Activated CD4-positive, alpha-beta T cell treated with anti-CD3 and anti-CD28 coated beads, Interleukin-2, amount 10 ng/mL, durations not matched to agents 7 days and 5 days (primary cell): ENCODE measurements around the gene MRPS5. TPM values are rescaled to one million over a fixed set of nuclear protein-coding genes. Genes with fewer than 3 reads are reported as not detected.
A peak's percentile ranks its signal among the peaks of the same experiment; 100 is the strongest.

Experiments
- CTCF ChIA-PET: fragments of 350-600 bp; sonication (Branson Sonifier 250); formaldehyde crosslinking; loops from one replicate; lab custom pipeline; 2021; ENCODE audit warnings: antibody characterized with exemption; lab: Charles Lee
- POLR2A ChIA-PET: fragments of 350-600 bp; sonication (Branson Sonifier 250); formaldehyde crosslinking; loops from one replicate; lab custom pipeline; 2021; ENCODE audit warnings: antibody characterized with exemption; lab: Charles Lee
- DNase-seq: peaks from one replicate; pipeline ENCODE4 v3.0.0-alpha.2; 2020
- H3K27ac Mint-ChIP-seq: one replicate; pipeline ENCODE4 v1.8.0; 2021; ENCODE audit warnings: mild to moderate bottlenecking, moderate library complexity, mixed read lengths
- H3K27me3 Mint-ChIP-seq: one replicate; pipeline ENCODE4 v1.8.0; 2021; ENCODE audit warnings: mixed read lengths
- H3K36me3 Mint-ChIP-seq: one replicate; pipeline ENCODE4 v1.8.0; 2021; ENCODE audit warnings: low read depth, mixed read lengths
- H3K4me1 Mint-ChIP-seq: one replicate; pipeline ENCODE4 v1.8.0; 2021; ENCODE audit warnings: mixed read lengths
- H3K4me3 Mint-ChIP-seq: one replicate; pipeline ENCODE4 v1.8.0; 2021; ENCODE audit warnings: mild to moderate bottlenecking, moderate library complexity, mixed read lengths
- H3K9me3 Mint-ChIP-seq: one replicate; pipeline ENCODE4 v1.8.0; 2021; ENCODE audit warnings: mixed read lengths
- total RNA-seq, 2 experiments: library from RNA; stranded (reverse); gene quantifications; one replicate each; pipeline ENCODE4 v1.2.3, GENCODE V29; 2021

The MRPS5 gene
- 10 to 100 TPM; 70.3 to 71.7 TPM for total RNA-seq

GRCh38 chr2:95121407-95122196 is at the start of gene MRPS5:
TSS of gene MRPS5 (minus strand) at chr2:95121808. CDS start at chr2:95121791, 17 bp downstream.
- H3K4me1 Mint-ChIP-seq: peaks cover 40% of the 10 kb centered on the region
- H3K36me3 Mint-ChIP-seq: peaks cover 22% of the 10 kb centered on the region
- CTCF ChIA-PET: interaction anchor here (0.9 to 4.6 kb wide), 12 partner anchors 13 to 111 kb away, joined by 3 to 19 read pairs (median 4); partner anchors contain the start of genes ZNF2 and ZNF514
- H3K9me3 Mint-ChIP-seq: peaks cover 2% of the 10 kb centered on the region
- DNase-seq: peak; percentile 85
- peak within 1 kb of the TSS; percentile 96 for H3K27ac Mint-ChIP-seq
- POLR2A ChIA-PET: no interaction called here
- no peaks in the 10 kb centered on the region for H3K27me3 Mint-ChIP-seq
- H3K4me3 Mint-ChIP-seq: peak within 1 kb of the TSS; percentile 87

GRCh38 chr2:95166065-95166763 is 44.6 kb upstream of the MRPS5 start:
- peaks cover 39% of the 10 kb centered on the region for H3K4me1 Mint-ChIP-seq
- ChIA-PET POLR2A (no interaction called here), CTCF (interaction anchor here (0.8 to 2.2 kb wide), 4 partner anchors 8 to 142 kb away, joined by 3 to 9 read pairs (median 6); no protein-coding TSS in a partner anchor)
- peak overlapping the region; percentile 96 for H3K27ac Mint-ChIP-seq
- H3K9me3 Mint-ChIP-seq: peaks cover 4% of the 10 kb centered on the region
- peak overlapping the region; percentile 100 for H3K4me3 Mint-ChIP-seq
- DNase-seq: no peak
- H3K36me3 Mint-ChIP-seq: peaks cover 17% of the 10 kb centered on the region
- no peaks in the 10 kb centered on the region for H3K27me3 Mint-ChIP-seq

- DNase-seq: peak; percentile 98
- Mint-ChIP-seq H3K27ac (peak within 1 kb of the TSS; percentile 96), H3K4me1 (peaks cover 43% of the 10 kb centered on the region), H3K4me3 (peak within 1 kb of the TSS; percentile 100), H3K36me3 (peaks cover 17% of the 10 kb centered on the region), H3K27me3 (no peaks in the 10 kb centered on the region), H3K9me3 (peaks cover 6% of the 10 kb centered on the region)
- ChIA-PET CTCF (interaction anchor here (1.1 to 2.2 kb wide), 5 partner anchors 9 to 143 kb away, joined by 4 to 9 read pairs (median 5); partner anchors contain the start of gene MRPS5), POLR2A (no interaction called here)
These were observed 43.9 kb upstream of the MRPS5 start, which contains the start of gene ZNF2 for GRCh38 chr2:95165371-95166064. TSS of gene ZNF2 (plus strand) at chr2:95165809. CDS start at chr2:95176227, 10,418 bp downstream.

GRCh38 chr2:95165030-95165370 is 43.4 kb upstream of the MRPS5 start:
- POLR2A ChIA-PET: no interaction called here
- DNase-seq: no peak
- Mint-ChIP-seq H3K27me3 (no peaks in the 10 kb centered on the region), H3K36me3 (peaks cover 17% of the 10 kb centered on the region), H3K27ac (peak overlapping the region; percentile 96), H3K9me3 (peaks cover 6% of the 10 kb centered on the region), H3K4me3 (peak overlapping the region; percentile 100), H3K4me1 (peaks cover 48% of the 10 kb centered on the region)
- CTCF ChIA-PET: interaction anchor here (1.1 to 2.2 kb wide), 5 partner anchors 10 to 142 kb away, joined by 4 to 9 read pairs (median 5); partner anchors contain the start of gene MRPS5

- peak; percentile 74 for DNase-seq
- ChIA-PET POLR2A (no interaction called here), CTCF (interaction anchor here (0.6 to 1.0 kb wide), 5 partner anchors 7 to 137 kb away, joined by 3 to 5 read pairs (median 3); partner anchors contain the start of gene MRPS5)
- H3K36me3 Mint-ChIP-seq: peaks cover 25% of the 10 kb centered on the region
- peak within 1 kb of the TSS; percentile 82 for H3K4me3 Mint-ChIP-seq
- peaks cover 17% of the 10 kb centered on the region for H3K9me3 Mint-ChIP-seq
- peaks cover 28% of the 10 kb centered on the region for H3K4me1 Mint-ChIP-seq
- H3K27me3 Mint-ChIP-seq: no peaks in the 10 kb centered on the region
- peak within 1 kb of the TSS; percentile 88 for H3K27ac Mint-ChIP-seq
These were observed 38.3 kb upstream of the MRPS5 start, which contains the start of gene ZNF514 for GRCh38 chr2:95159690-95160449. TSS of gene ZNF514 (minus strand) at chr2:95159848. CDS start at chr2:95153253, 6,595 bp downstream.

GRCh38 chr2:95158891-95159619 is 37.4 kb upstream of the MRPS5 start:
- CTCF ChIA-PET: interaction anchor here (0.5 to 1.0 kb wide), 8 partner anchors 8 to 1481 kb away, joined by 3 to 5 read pairs (median 3); partner anchors contain the start of gene MRPS5
- H3K4me3 Mint-ChIP-seq: peak overlapping the region; percentile 73
- peaks cover 22% of the 10 kb centered on the region for H3K4me1 Mint-ChIP-seq
- H3K36me3 Mint-ChIP-seq: peaks cover 30% of the 10 kb centered on the region
- H3K9me3 Mint-ChIP-seq: peaks cover 19% of the 10 kb centered on the region
- H3K27me3 Mint-ChIP-seq: no peaks in the 10 kb centered on the region
- POLR2A ChIA-PET: no interaction called here
- no peak for DNase-seq
- peak overlapping the region; percentile 82 for H3K27ac Mint-ChIP-seq

- ChIA-PET CTCF (interaction anchor here (1.0 to 1.2 kb wide), 3 partner anchors 10 to 82 kb away, joined by 3 to 4 read pairs (median 3); partner anchors contain the start of gene MRPS5), POLR2A (no interaction called here)
- peaks cover 15% of the 10 kb centered on the region for H3K4me1 Mint-ChIP-seq
- peaks cover 21% of the 10 kb centered on the region for H3K9me3 Mint-ChIP-seq
- no peaks in the 10 kb centered on the region for H3K27me3 Mint-ChIP-seq
- H3K27ac Mint-ChIP-seq: peak overlapping the region; percentile 62
- H3K4me3 Mint-ChIP-seq: peak overlapping the region; percentile 73
- peaks cover 35% of the 10 kb centered on the region for H3K36me3 Mint-ChIP-seq
- no peak for DNase-seq
These were observed 36.8 kb upstream of the MRPS5 start for GRCh38 chr2:95158441-95158840.

- H3K4me3 Mint-ChIP-seq: no peak overlapping the region
- peaks cover 75% of the 10 kb centered on the region for H3K9me3 Mint-ChIP-seq
- H3K4me1 Mint-ChIP-seq: no peaks in the 10 kb centered on the region
- H3K36me3 Mint-ChIP-seq: peaks cover 67% of the 10 kb centered on the region
- ChIA-PET CTCF (interaction anchor here (1.2 to 1.6 kb wide), 2 partner anchors 8 to 18 kb away, joined by 3 read pairs; no protein-coding TSS in a partner anchor), POLR2A (no interaction called here)
- no peak for DNase-seq
- H3K27me3 Mint-ChIP-seq: no peaks in the 10 kb centered on the region
- H3K27ac Mint-ChIP-seq: no peak overlapping the region
These were observed 27.9 kb upstream of the MRPS5 start for GRCh38 chr2:95149397-95149984.

GRCh38 chr2:95143838-95144237 is 22.2 kb upstream of the MRPS5 start:
- no peaks in the 10 kb centered on the region for H3K27me3 Mint-ChIP-seq
- H3K9me3 Mint-ChIP-seq: peaks cover 72% of the 10 kb centered on the region
- no peak for DNase-seq
- POLR2A ChIA-PET: no interaction called here
- no peaks in the 10 kb centered on the region for H3K4me1 Mint-ChIP-seq
- no peak overlapping the region for H3K27ac Mint-ChIP-seq
- no peak overlapping the region for H3K4me3 Mint-ChIP-seq
- CTCF ChIA-PET: no interaction called here
- H3K36me3 Mint-ChIP-seq: peaks cover 24% of the 10 kb centered on the region

- H3K9me3 Mint-ChIP-seq: peaks cover 48% of the 10 kb centered on the region
- H3K27me3 Mint-ChIP-seq: no peaks in the 10 kb centered on the region
- peaks cover 2% of the 10 kb centered on the region for H3K36me3 Mint-ChIP-seq
- no peaks in the 10 kb centered on the region for H3K4me1 Mint-ChIP-seq
- ChIA-PET POLR2A (no interaction called here), CTCF (interaction anchor here (0.6 to 1.3 kb wide), 2 partner anchors 15 to 85 kb away, joined by 3 read pairs; no protein-coding TSS in a partner anchor)
- no peak overlapping the region for H3K27ac Mint-ChIP-seq
- no peak for DNase-seq
- no peak overlapping the region for H3K4me3 Mint-ChIP-seq
These were observed 17.1 kb upstream of the MRPS5 start for GRCh38 chr2:95138702-95139101.

- H3K9me3 Mint-ChIP-seq: peaks cover 2% of the 10 kb centered on the region
- CTCF ChIA-PET: interaction anchor here (1.0 to 4.6 kb wide), 8 partner anchors 13 to 110 kb away, joined by 3 to 19 read pairs (median 4); partner anchors contain the start of genes ZNF2 and ZNF514
These were observed 566 bp upstream of the MRPS5 start for GRCh38 chr2:95122197-95122551.

More at GRCh38 chr2:95122197-95122551, 566 bp upstream of the MRPS5 start:
- peak overlapping the region; percentile 96 for H3K27ac Mint-ChIP-seq
- H3K4me3 Mint-ChIP-seq: peak overlapping the region; percentile 87
- POLR2A ChIA-PET: no interaction called here
- no peak for DNase-seq
- peaks cover 39% of the 10 kb centered on the region for H3K4me1 Mint-ChIP-seq
- peaks cover 18% of the 10 kb centered on the region for H3K36me3 Mint-ChIP-seq
- H3K27me3 Mint-ChIP-seq: no peaks in the 10 kb centered on the region
